K562 (cell line): ENCODE measurements around the gene SYT8. TPM values are rescaled to one million over a fixed set of nuclear protein-coding genes. Genes with fewer than 3 reads are reported as not detected.

Experiments
- ATAC-seq: fragments of 200-7000 bp; cut with Tn5 transposase; 3 replicates; pipeline ENCODE4 v1.9.1; 2020; ENCODE audit warnings: moderate library complexity
- BruUV-seq: library from RNA; stranded (reverse); fragments of 400-500 nt; replicated peaks from 2 replicates; lab custom pipeline; 2021; lab: Mats Ljungman, UMichigan
- CTCF ChIA-PET: fragments of 300-600 bp; formaldehyde crosslinking; extraction: SDS; loops from one replicate; lab custom pipeline; 2021; ENCODE audit warnings: low intra/inter-chr PET ratio; lab: Yijun Ruan, JAX
- POLR2A ChIA-PET: fragments of 300-600, 350-650 bp; sonication (Branson Sonifier 250); formaldehyde crosslinking; extraction: SDS; loops from one replicate; lab custom pipeline; 2021; ENCODE audit warnings: antibody characterized with exemption, inconsistent platforms; lab: Yijun Ruan, JAX
- DNase-seq, 4 experiments: peaks; one replicate each; pipeline versions ENCODE4 v3.0.0 to v3.0.0-alpha.2; 2011 to 2018; ENCODE audit warnings: low spot score in 3 of 4, mixed read lengths in 3 of 4; ENCODE audit errors: extremely low read depth in 1 of 4
- FAIRE-seq: peaks from 2 replicates; lab custom pipeline; 2011; peaks lifted over from hg19 to GRCh38; lab: Jason Lieb, UNC
- H2AFZ ChIP-seq: 2 replicates; pipeline ENCODE4 v1.6.0; 2011; ENCODE audit warnings: low read depth, low read length, control low read depth, inconsistent platforms
- H3K27ac ChIP-seq: fragments of 200-600 bp; 3 replicates; pipeline ENCODE4 v1.8.0; 2011; ENCODE audit warnings: low read depth, mild to moderate bottlenecking, control low read depth, inconsistent platforms, low read length, moderate library complexity, mixed read lengths; ENCODE audit errors: extremely low read depth
- H3K27me3 ChIP-seq, 2 experiments: fragments of 300-600 bp in 1 of 2; 2 replicates in 1 of 2; 3 replicates in 1 of 2; pipeline versions ENCODE4 v1.6.0 to v1.8.0; 2011; ENCODE audit warnings: inconsistent platforms in 2 of 2, low read length in 2 of 2, mild to moderate bottlenecking in 1 of 2, mixed read lengths in 1 of 2, moderate library complexity in 1 of 2; ENCODE audit not compliant: control insufficient read depth in 2 of 2, insufficient read depth in 2 of 2
- H3K36me3 ChIP-seq: fragments of 300-600 bp; 3 replicates; pipeline ENCODE4 v1.8.0; 2011; ENCODE audit warnings: mild to moderate bottlenecking, low read length, inconsistent platforms; ENCODE audit not compliant: control insufficient read depth, insufficient read depth
- H3K4me1 ChIP-seq, 2 experiments: fragments of 200-600 bp in 1 of 2; replicated peaks in 1 of 2; 2 replicates in 1 of 2; 3 replicates in 1 of 2; pipeline versions ENCODE4 v1.5.1 to v1.8.0; 2011; ENCODE audit warnings: inconsistent platforms in 2 of 2, low read length in 2 of 2, mild to moderate bottlenecking in 1 of 2, mixed read lengths in 1 of 2, moderate library complexity in 1 of 2; ENCODE audit not compliant: control insufficient read depth in 2 of 2, insufficient read depth in 2 of 2
- H3K4me2 ChIP-seq: 2 replicates; pipeline ENCODE4 v1.6.1; 2011; ENCODE audit warnings: low read length, control low read depth, inconsistent platforms, mixed read lengths; ENCODE audit not compliant: insufficient read depth
- H3K4me3 ChIP-seq: fragments of 200-600 bp; sonication (generic), shearing (Covaris generic); 2 replicates; pipeline ENCODE4 v1.5.1; 2016; ENCODE audit warnings: control low read depth, inconsistent platforms
- H3K79me2 ChIP-seq: fragments of 200-600 bp; 3 replicates; pipeline ENCODE4 v1.8.0; 2011; ENCODE audit warnings: low read length, inconsistent platforms; ENCODE audit not compliant: control insufficient read depth, insufficient read depth
- H3K9ac ChIP-seq, 2 experiments: 2 replicates each; pipeline versions ENCODE4 v1.6.0 to v1.6.1; 2011; ENCODE audit warnings: low read depth in 2 of 2, low read length in 2 of 2, control low read depth in 1 of 2, inconsistent platforms in 1 of 2, mild to moderate bottlenecking in 1 of 2, mixed read lengths in 1 of 2; ENCODE audit not compliant: insufficient read depth in 1 of 2
- H3K9me1 ChIP-seq: one replicate; pipeline ENCODE4 v1.6.0; 2011; ENCODE audit warnings: inconsistent platforms, mild to moderate bottlenecking, low read length, moderate library complexity; ENCODE audit not compliant: control insufficient read depth, insufficient read depth
- H3K9me3 ChIP-seq: replicated peaks from 2 replicates; pipeline ENCODE4 v1.5.1; 2011; ENCODE audit warnings: low read depth, low read length, inconsistent platforms; ENCODE audit not compliant: control insufficient read depth, insufficient read depth
- H4K20me1 ChIP-seq: replicated peaks from 2 replicates; pipeline ENCODE4 v1.6.1; 2011; ENCODE audit warnings: low read length, inconsistent platforms, mixed read lengths; ENCODE audit not compliant: control insufficient read depth, insufficient read depth
- TCF3 ChIP-seq: sonication (generic); formaldehyde crosslinking; IDR thresholded peaks from 2 replicates; pipeline ENCODE4 v1.4.0; 2020; ENCODE audit warnings: mild to moderate bottlenecking, missing genetic modification reagents
- TGIF2 ChIP-seq: sonication (generic); formaldehyde crosslinking; IDR thresholded peaks from 2 replicates; pipeline ENCODE4 v1.8.1; 2022; ENCODE audit warnings: mild to moderate bottlenecking, missing genetic modification reagents, moderate library complexity
- ZKSCAN1 ChIP-seq: fragments of 150-350 bp; IDR thresholded peaks from 2 replicates; pipeline ENCODE4 v1.6.1; 2016; ENCODE audit warnings: low read depth, low read length
- WGBS: fragments of 100-300 bp; shearing (Covaris generic); methylation state at CpG from one replicate; pipeline ENCODE4 v1.1.6; 2016; ENCODE audit warnings: low coverage, mixed read lengths; ENCODE audit not compliant: insufficient coverage; ENCODE audit errors: missing lambda C conversion rate; 5-methylcytosine and 5-hydroxymethylcytosine counted together
- in situ Hi-C: fragments of 300-500 bp; cut with MboI; formaldehyde crosslinking; loops from 4 replicates; pipeline ENCODE4 v1.15.0; 2018; ENCODE audit warnings: inconsistent platforms, mixed read lengths
- intact Hi-C: fragments of 100-400 bp; cut with micrococcal nuclease; formaldehyde crosslinking; loops from 2 replicates; pipeline ENCODE4 v1.14.2; 2022
- polyA plus RNA-seq, 8 experiments: library from polyadenylated mRNA; depleted of rRNA in 4 of 8; stranded (reverse) in 5 of 8; unstranded in 3 of 8; fragments of >200 nt; fragmentation: Nextera tagmentation in 2 of 8; fragmentation: Illumina TruSeq in 1 of 8; extraction: Ambion mirVana in 2 of 8; extraction: Trizol in 1 of 8; gene quantifications; 2 replicates each; pipeline versions ENCODE4 v1.2.1 to v1.2.3, GENCODE V29; 2011 to 2014; ENCODE audit warnings: inconsistent platforms in 1 of 8, missing spikeins in 1 of 8
- total RNA-seq, 7 experiments: library from RNA; depleted of rRNA in 6 of 7; stranded (reverse); fragments of >200 nt in 6 of 7; fragmentation: Illumina TruSeq in 2 of 7; extraction: Trizol in 2 of 7; gene quantifications; 2 replicates each; pipeline versions ENCODE4 v1.2.1 to v1.2.3, GENCODE V29; 2011 to 2021; ENCODE audit warnings: low replicate concordance in 1 of 7
- TF ChIP-seq, protein P1 (sequence below): sonication (generic); formaldehyde crosslinking; IDR thresholded peaks from 2 replicates; pipeline ENCODE4 v1.9.0; 2022; ENCODE audit warnings: mild to moderate bottlenecking, missing genetic modification reagents
- TF ChIP-seq, protein P2 (sequence below), 2 experiments: IDR thresholded peaks; 2 replicates each; pipeline ENCODE4 v1.6.1; 2011; ENCODE audit warnings: borderline replicate concordance in 1 of 2, control low read depth in 1 of 2, low read depth in 1 of 2, low read length in 1 of 2, mild to moderate bottlenecking in 1 of 2, mixed read lengths in 1 of 2, moderate library complexity in 1 of 2; ENCODE audit not compliant: insufficient read depth in 1 of 2, insufficient read length in 1 of 2, poor library complexity in 1 of 2, severe bottlenecking in 1 of 2; ENCODE audit errors: extremely low read depth in 1 of 2
- TF ChIP-seq, protein P3 (sequence below): sonication (generic); formaldehyde crosslinking; IDR thresholded peaks from 2 replicates; pipeline ENCODE4 v1.8.0; 2022; ENCODE audit warnings: missing genetic modification reagents, mild to moderate bottlenecking, moderate library complexity, borderline replicate concordance

The SYT8 gene
- total and polyA plus RNA-seq, 9 of the 15 experiments (the other 6 are each of a cell fraction or from before 2014, with no cell fraction given): not detected

DNA sequence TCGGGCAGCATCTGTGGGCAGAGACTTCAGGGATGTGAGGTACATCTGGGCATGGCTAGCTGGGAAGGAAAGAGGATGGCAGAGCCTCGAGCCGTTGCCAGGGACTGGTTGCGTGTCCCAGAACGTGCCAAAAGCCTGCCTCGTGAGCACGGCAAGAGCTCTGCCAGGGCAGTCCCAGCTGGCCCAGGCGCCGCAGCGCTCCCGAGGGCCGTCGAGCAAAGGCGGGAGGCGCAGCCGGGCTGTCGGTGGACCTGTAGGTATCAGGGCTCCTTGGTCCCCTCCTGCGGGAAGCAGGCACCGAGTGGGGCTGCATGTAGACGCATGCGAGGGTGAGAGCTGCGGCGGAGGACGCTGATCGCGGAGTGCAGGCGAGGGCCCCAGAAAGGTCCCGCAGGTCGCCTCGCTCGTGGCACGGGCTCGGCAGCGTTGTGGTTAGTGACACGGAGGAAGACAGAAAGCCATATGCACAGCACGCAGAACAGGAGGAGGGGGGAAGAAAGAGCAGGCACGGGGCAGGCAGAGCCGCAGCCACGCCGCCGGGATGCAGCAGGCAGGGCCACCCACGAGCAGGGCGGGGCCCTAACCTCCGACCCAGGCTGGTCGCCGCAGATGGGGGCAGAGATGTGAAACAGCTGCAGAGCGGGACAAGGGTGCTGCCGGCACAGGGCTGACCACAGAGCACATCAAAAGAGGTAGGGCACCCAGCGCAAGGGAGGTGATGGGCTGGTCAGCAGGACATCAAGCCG, 36.1 kb downstream of the SYT8 start:
- peak; percentile 59 for ATAC-seq
- peak in 3 of 4 experiments; percentile 25 to 72 (median 71) for DNase-seq
- BruUV-seq: no TSS peak
- intact Hi-C loops: no loop called here
- H3K27ac ChIP-seq: no peak overlapping the region
- 1% methylated on average over 31 of the region's 50 CpGs for WGBS
- H3K4me2 ChIP-seq: no peak overlapping the region
- peaks cover 0 to 35% of the 10 kb centered on the region in 2 experiments; a peak in 2 of 5 replicates for H3K4me1 ChIP-seq
- TF ChIP-seq TCF3 (CRISPR knock-in tag) (no peak), ZKSCAN1 (peak; percentile 44; the same call in 1 of the 2 replicates), TGIF2 (no peak)
- TF ChIP-seq, protein P1, sequence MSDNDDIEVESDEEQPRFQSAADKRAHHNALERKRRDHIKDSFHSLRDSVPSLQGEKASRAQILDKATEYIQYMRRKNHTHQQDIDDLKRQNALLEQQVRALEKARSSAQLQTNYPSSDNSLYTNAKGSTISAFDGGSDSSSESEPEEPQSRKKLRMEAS (CRISPR knock-in tag): peak; percentile 42; the same call in 1 of the 2 replicates
- TF ChIP-seq, protein P2, sequence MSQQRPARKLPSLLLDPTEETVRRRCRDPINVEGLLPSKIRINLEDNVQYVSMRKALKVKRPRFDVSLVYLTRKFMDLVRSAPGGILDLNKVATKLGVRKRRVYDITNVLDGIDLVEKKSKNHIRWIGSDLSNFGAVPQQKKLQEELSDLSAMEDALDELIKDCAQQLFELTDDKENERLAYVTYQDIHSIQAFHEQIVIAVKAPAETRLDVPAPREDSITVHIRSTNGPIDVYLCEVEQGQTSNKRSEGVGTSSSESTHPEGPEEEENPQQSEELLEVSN (IDR thresholded peaks at IDR 0.05; ENCODE audit: borderline replicate concordance in 1 of 2, extremely low read depth in 1 of 2, insufficient read depth in 1 of 2, insufficient read length in 1 of 2, low read depth in 1 of 2, low read length in 1 of 2, poor library complexity in 1 of 2, severe bottlenecking in 1 of 2): peak in 1 of 2 experiments; percentile 7
- TF ChIP-seq, protein P3, sequence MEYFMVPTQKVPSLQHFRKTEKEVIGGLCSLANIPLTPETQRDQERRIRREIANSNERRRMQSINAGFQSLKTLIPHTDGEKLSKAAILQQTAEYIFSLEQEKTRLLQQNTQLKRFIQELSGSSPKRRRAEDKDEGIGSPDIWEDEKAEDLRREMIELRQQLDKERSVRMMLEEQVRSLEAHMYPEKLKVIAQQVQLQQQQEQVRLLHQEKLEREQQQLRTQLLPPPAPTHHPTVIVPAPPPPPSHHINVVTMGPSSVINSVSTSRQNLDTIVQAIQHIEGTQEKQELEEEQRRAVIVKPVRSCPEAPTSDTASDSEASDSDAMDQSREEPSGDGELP: peak; percentile 79
- H3K9me3 ChIP-seq: no peaks in the 10 kb centered on the region
- no peaks in the 10 kb centered on the region for H3K9me1 ChIP-seq
- H3K36me3 ChIP-seq: no peaks in the 10 kb centered on the region
- no peak overlapping the region for H2AFZ ChIP-seq
- no peak overlapping the region; a peak in 1 of 4 replicates for H3K9ac ChIP-seq
- ChIA-PET POLR2A (interaction anchor here (0.7 to 1.1 kb wide), 2 partner anchors 11 to 33 kb away, joined by 3 read pairs; no protein-coding TSS in a partner anchor), CTCF (no interaction called here)
- H3K4me3 ChIP-seq: no peak overlapping the region
- no peak for FAIRE-seq
- 0 out of 2 replicates have a peak, but pooled peaks cover 5% of the 10 kb centered on the region for H4K20me1 ChIP-seq
- H3K79me2 ChIP-seq: no peaks in the 10 kb centered on the region
- in situ Hi-C loops: loop anchor here (10.0 kb wide), 1 partner anchor 134 kb away; no protein-coding TSS in a partner anchor
- peaks cover 15 to 65% of the 10 kb centered on the region in 2 experiments; a peak in 4 of 5 replicates for H3K27me3 ChIP-seq
